BJ (cell line): ENCODE results near the gene ACTG2. TPM values are rescaled to one million over a fixed set of nuclear protein-coding genes. Genes with fewer than 3 reads are reported as not detected.
"Not testable (repeated sequence)": the region's sequence is repeated elsewhere in the genome, so short reads cannot be mapped to it uniquely, and the experiment has no call there.

Experiments
- CTCF ChIA-PET: fragments of 350-600 bp; formaldehyde crosslinking; extraction: SDS; loops from one replicate; lab custom pipeline; 2021; ENCODE audit warnings: antibody characterized with exemption, inconsistent platforms; lab: Yijun Ruan, JAX
- POLR2A ChIA-PET: fragments of 300-600 bp; sonication (Branson Sonifier 250); formaldehyde crosslinking; extraction: SDS; loops from one replicate; lab custom pipeline; 2021; ENCODE audit warnings: antibody characterized with exemption; lab: Charles Lee
- DNase-seq: peaks from one replicate; pipeline ENCODE4 v3.0.0-alpha.2; 2011; ENCODE audit warnings: low read depth
- H3K27me3 ChIP-seq: 2 replicates; pipeline ENCODE4 v1.6.0; 2011; ENCODE audit warnings: low read length; ENCODE audit not compliant: control insufficient read depth, insufficient read depth
- H3K36me3 ChIP-seq: 2 replicates; pipeline ENCODE4 v1.5.1; 2011; ENCODE audit warnings: low read length; ENCODE audit not compliant: control insufficient read depth, insufficient read depth
- H3K4me3 ChIP-seq: 2 replicates; pipeline ENCODE4 v1.5.1; 2011; ENCODE audit warnings: low read depth, mild to moderate bottlenecking, control low read depth, low read length
- polyA plus RNA-seq: library from polyadenylated mRNA; depleted of rRNA; stranded (reverse); fragments of >200 nt; gene quantifications from 2 replicates; pipeline ENCODE4 v1.2.3, GENCODE V29; 2011
- TF ChIP-seq, protein P1 (sequence below): IDR thresholded peaks from 2 replicates; pipeline ENCODE4 v1.5.1; 2011; ENCODE audit warnings: low read depth, mild to moderate bottlenecking, control low read depth, inconsistent platforms, low read length, moderate library complexity; ENCODE audit not compliant: insufficient read depth

The ACTG2 gene
- polyA plus RNA-seq, 1 experiment: 81.3 TPM

DNA sequence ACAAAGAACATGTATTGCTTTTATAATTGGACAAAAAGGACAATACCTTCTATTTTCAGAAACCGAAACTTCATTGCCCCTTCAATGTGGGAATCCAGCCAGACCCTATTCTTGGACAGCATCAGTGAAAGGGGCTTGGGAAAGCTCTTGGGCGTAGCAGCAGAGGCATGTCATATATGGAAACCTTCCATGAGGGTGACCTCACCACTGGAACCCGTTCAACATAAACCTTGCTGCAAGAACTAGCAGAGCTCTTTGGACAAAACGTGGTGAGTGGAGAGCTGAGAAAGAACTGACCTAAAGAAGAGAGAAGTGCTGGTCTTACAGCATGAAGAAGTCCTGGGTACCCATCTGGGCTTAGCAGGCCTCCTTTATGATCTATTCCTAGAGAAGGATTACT is 22.7 kb upstream of the ACTG2 start:
- Histone ChIP-seq H3K4me3 (no peak overlapping the region), H3K27me3 (no peaks in the 10 kb centered on the region), H3K36me3 (no peaks in the 10 kb centered on the region; the same call in 1 of the 2 replicates)
- ChIA-PET CTCF (no interaction called here), POLR2A (no interaction called here)
- no peak for DNase-seq
- TF ChIP-seq, protein P1, sequence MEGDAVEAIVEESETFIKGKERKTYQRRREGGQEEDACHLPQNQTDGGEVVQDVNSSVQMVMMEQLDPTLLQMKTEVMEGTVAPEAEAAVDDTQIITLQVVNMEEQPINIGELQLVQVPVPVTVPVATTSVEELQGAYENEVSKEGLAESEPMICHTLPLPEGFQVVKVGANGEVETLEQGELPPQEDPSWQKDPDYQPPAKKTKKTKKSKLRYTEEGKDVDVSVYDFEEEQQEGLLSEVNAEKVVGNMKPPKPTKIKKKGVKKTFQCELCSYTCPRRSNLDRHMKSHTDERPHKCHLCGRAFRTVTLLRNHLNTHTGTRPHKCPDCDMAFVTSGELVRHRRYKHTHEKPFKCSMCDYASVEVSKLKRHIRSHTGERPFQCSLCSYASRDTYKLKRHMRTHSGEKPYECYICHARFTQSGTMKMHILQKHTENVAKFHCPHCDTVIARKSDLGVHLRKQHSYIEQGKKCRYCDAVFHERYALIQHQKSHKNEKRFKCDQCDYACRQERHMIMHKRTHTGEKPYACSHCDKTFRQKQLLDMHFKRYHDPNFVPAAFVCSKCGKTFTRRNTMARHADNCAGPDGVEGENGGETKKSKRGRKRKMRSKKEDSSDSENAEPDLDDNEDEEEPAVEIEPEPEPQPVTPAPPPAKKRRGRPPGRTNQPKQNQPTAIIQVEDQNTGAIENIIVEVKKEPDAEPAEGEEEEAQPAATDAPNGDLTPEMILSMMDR: no peak

DNA sequence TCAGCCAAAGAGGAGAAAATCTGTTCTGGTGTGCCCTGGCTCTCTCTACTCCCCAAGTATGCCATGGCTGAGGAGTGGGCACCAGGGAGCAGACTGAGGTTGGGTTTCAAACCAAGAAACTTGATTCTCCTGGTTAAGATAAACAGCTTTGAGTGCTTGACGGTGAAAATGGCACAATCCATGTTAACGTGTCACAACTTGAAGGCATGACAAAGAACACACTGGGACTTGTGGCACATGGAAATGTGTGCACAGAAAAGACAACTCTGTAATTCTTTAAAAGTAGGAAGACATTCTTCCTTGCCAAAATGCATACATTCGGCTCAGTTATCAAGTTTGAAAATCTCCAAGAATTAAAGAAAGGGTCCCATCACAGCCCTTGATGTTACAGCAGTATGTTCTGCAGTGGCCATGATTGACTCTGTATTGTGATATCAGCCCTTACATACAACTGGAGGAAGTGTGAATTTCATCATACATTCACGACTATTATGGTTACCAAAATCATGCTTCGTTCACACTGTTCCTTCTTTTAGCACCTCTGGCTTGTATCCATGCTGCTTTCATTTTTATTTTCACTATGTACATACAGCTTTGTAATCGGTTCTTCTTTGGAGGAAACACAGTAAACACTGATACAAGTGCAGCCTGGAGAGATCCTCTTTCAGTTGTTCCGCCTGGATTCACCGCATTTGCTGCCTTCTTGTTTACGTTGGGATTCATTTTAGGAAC is 15.6 kb upstream of the ACTG2 start:
- no peaks in the 10 kb centered on the region for H3K36me3 ChIP-seq
- ChIA-PET CTCF (no interaction called here), POLR2A (no interaction called here)
- DNase-seq: no peak
- TF ChIP-seq, protein P1: no peak
- H3K27me3 ChIP-seq: peaks cover 4% of the 10 kb centered on the region
- H3K4me3 ChIP-seq: no peak overlapping the region

- H3K27me3 ChIP-seq, H3K36me3 ChIP-seq, H3K4me3 ChIP-seq, DNase-seq, POLR2A ChIA-PET, CTCF ChIA-PET: not testable (repeated sequence)
Measured at GRCh38 chr2:73877984-73878383, 14.8 kb upstream of the ACTG2 start.

GRCh38 chr2:73885406-73885805 is 7.4 kb upstream of the ACTG2 start:
- H3K4me3 ChIP-seq: no peak overlapping the region
- no peaks in the 10 kb centered on the region for H3K36me3 ChIP-seq
- ChIA-PET POLR2A (no interaction called here), CTCF (no interaction called here)
- TF ChIP-seq, protein P1: no peak
- peaks cover 6% of the 10 kb centered on the region for H3K27me3 ChIP-seq
- DNase-seq: no peak

DNA sequence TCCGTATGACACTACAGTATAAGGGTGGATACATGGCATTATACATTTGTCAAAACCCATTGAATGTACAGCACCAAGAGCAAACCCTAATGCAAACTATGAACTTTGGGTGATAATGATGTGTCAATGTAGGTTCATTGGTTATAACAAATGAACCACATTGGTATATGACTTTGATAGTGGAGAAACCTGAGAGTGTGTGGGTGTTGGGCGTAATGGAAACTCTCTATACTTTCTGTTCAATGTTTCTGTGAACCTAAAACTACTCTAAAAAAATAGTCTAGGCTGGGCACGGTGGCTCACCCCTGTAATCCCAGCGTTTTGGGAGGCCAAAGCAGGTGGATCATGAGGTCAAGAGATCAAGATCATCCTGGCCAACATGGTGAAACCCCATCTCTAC is 6.5 kb upstream of the ACTG2 start:
- TF ChIP-seq, protein P1: no peak
- no peak for DNase-seq
- peaks cover 11% of the 10 kb centered on the region for H3K27me3 ChIP-seq

DNA sequence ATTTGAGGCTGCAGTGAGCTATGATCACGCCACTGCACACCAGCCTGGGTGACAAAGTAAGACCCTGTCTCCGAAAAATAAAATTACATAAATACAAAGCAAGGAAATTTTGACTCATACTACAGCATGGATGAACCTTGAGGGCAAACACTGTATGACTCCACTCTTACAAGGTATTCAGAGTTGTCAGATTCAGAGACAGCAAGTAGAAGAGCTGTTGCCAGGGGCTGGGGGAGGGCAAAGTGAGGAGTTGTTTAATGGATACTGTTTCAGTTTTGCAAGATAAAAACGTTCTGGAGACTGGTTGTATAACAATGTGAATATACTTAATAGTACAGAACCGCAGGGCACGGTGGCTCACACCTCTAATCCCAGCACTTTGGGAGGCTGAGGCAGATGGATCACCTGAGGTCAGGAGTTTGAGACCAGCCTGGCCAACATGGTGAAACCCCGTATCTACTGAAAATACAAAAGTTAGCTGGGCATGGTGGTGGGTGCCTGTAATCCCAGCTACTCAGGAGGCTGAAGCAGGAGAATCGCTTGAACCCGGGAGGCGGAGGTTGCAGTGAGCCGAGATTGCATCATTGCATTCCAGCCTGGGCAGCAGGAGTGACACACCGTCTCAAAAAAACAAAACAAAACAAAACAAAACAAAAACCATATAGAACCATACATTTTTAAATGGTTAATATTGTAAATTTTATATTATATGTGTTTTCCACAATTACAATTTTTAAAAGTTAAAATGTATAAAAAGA is 5.0 kb upstream of the ACTG2 start:
- H3K4me3 ChIP-seq, H3K36me3 ChIP-seq, DNase-seq, H3K27me3 ChIP-seq, CTCF ChIA-PET, POLR2A ChIA-PET: not testable (repeated sequence)

More for the DNA sequence above, 6.5 kb upstream of the ACTG2 start:
- CTCF ChIA-PET: no interaction called here
- POLR2A ChIA-PET: no interaction called here
- Histone ChIP-seq H3K36me3 (no peaks in the 10 kb centered on the region), H3K4me3 (no peak overlapping the region)
